ENCODE measurements around the gene ZNF823. TPM values are rescaled to one million over a fixed set of nuclear protein-coding genes. Genes with fewer than 3 reads are reported as not detected.

The ZNF823 gene
- total and polyA plus RNA-seq, 2 of the 13 experiments (the other 11 are each of a cell fraction or from before 2014, with no cell fraction given): 5.7 to 11.7 TPM

GRCh38 chr19:11692127-11692790 is 46.5 kb downstream of the ZNF823 start (continued):
- no peak for TF ChIP-seq NFAT5 (CRISPR knock-in tag; IDR thresholded peaks at IDR 0.05)
- no peak for TF ChIP-seq PHF5A (CRISPR knock-in tag; IDR thresholded peaks at IDR 0.05; ENCODE audit: low read depth, unreplicated experiment)
- no peak for TF ChIP-seq TRIM24 (CRISPR knock-in tag; IDR thresholded peaks at IDR 0.05)
- no peak for TF ChIP-seq ZNF235 (CRISPR knock-in tag; IDR thresholded peaks at IDR 0.05; ENCODE audit: borderline replicate concordance)
- no peak for TF ChIP-seq MLLT10 (CRISPR knock-in tag; IDR thresholded peaks at IDR 0.05)
- TF ChIP-seq CHCHD3 (CRISPR knock-in tag; IDR thresholded peaks at IDR 0.05): no peak
- no peak for TF ChIP-seq ZNF660 (CRISPR knock-in tag; IDR thresholded peaks at IDR 0.05; ENCODE audit: borderline replicate concordance, low read depth)
- TF ChIP-seq GATA4 (IDR thresholded peaks at IDR 0.05; ENCODE audit: borderline replicate concordance, low read depth): no peak
- TF ChIP-seq GATAD2A (CRISPR knock-in tag; IDR thresholded peaks at IDR 0.05): peak; percentile 33
- no peak for TF ChIP-seq TAF1 (CRISPR knock-in tag; IDR thresholded peaks at IDR 0.05)
- no peak for TF ChIP-seq ZNF878 (CRISPR knock-in tag; IDR thresholded peaks at IDR 0.05)
- TF ChIP-seq ZSCAN12 (CRISPR knock-in tag; IDR thresholded peaks at IDR 0.05): no peak
- no peak for TF ChIP-seq HMGXB4 (CRISPR knock-in tag; IDR thresholded peaks at IDR 0.05; ENCODE audit: borderline replicate concordance in 1 of 2, low read depth in 1 of 2)
- peak; percentile 79 for TF ChIP-seq RARA (CRISPR knock-in tag; IDR thresholded peaks at IDR 0.05)
- TF ChIP-seq CENPX (CRISPR knock-in tag; IDR thresholded peaks at IDR 0.05): no peak
- TF ChIP-seq ARID5B (CRISPR knock-in tag; IDR thresholded peaks at IDR 0.05): peak; percentile 65
- no peak for TF ChIP-seq SIX4 (CRISPR knock-in tag; IDR thresholded peaks at IDR 0.05)
- no peak for TF ChIP-seq ZNF597 (CRISPR knock-in tag; IDR thresholded peaks at IDR 0.05)
